ENCODE measurements around the gene FANK1.

- TF ChIP-seq CTCF (IDR thresholded peaks at IDR 0.05), result no peak
- TF ChIP-seq POLR2A (IDR thresholded peaks at IDR 0.05), result no peak
Measured at GRCh38 chr10:125933693-125934092, 37.3 kb downstream of the FANK1 start.
